T-helper 1 cell (primary cell): Measurements from ENCODE around the gene CACNA1C.

ENCODE experiments used
- DNase-seq, 5 donors: peaks; one replicate each; pipeline ENCODE4 v3.0.0-alpha.2; 2012 to 2020

The CACNA1C gene

DNA sequence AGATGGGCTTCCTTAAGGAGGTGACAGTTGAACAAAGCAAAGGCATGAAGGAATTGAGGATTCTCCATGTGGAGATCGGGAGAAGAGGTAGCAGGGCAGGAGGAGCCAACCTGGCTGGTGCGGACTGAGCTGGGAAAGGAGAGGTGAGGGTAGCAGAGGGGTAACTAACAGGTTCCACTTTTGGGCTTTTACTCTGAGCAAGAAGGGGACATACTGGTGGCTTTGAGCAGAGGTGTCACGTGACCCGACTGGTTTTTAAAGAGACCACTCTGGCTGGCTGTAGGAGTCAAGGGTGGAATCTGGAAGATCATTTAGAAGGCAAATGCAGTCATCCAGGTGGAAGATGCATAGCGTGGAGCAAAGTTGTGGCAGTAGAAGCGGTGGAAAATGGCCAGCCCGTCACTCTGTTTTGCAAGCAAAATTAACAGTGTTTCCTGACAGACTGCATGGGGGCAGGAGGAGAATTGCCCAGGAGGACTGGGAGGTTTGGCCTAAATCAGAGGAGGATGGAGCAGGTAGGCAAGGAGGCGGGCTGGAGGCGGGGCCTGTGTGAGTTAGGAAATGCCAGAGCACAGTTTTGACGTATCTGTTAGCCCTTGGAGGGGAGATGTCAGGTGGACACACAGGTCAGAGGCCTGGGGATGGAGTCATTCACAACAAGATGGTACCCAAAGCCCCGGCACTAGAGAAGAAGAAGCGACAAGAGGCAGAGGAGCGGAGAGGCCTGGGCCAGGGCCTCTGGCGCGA, 585.7 kb downstream of the CACNA1C start:
- no peak for DNase-seq

GRCh38 chr12:2639020-2639298, 586.2 kb downstream of the CACNA1C start:
- DNase-seq = no peak

- no peak for DNase-seq
These were observed 587.5 kb downstream of the CACNA1C start for GRCh38 chr12:2640281-2640680.

GRCh38 chr12:2640709-2641108, 587.9 kb downstream of the CACNA1C start:
- no peak for DNase-seq

GRCh38 chr12:2641207-2641606, 588.4 kb downstream of the CACNA1C start:
- no peak for DNase-seq

- no peak for DNase-seq
These were observed 589.0 kb downstream of the CACNA1C start for GRCh38 chr12:2641761-2642160.

DNA sequence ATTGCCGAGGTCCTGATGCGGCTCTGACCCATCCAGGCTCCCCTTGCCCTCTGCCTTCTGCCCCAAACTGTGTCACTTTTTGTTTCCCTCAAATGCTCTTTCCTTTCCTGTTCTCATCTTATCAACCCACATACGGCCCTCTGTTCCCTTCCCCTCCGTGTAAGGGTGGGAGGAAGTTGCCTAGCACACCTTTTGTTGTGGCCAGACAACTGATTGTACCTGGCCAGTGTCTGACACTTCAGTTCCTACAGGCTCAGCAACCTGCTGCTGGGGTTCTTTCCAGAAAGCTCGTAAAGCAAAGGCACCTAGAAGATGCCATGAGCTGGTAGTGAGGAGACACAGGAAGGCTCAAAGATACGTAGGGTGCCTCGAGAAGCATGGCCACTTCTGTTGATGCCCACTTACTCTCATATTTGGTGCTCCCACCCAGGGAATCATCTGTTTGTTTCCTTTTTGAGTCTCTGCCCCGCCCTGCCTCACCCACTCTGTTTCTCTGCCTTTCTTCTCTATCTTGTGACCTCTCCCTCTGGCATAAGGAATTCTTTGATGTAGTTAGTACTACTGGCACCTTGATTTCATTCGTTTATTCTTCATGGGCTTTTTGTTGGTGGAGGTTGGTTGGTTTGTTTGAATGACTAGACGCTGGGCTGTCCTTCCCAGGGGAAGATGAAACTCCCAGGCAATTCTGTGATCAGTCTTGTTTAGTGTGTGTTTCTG, 589.5 kb downstream of the CACNA1C start:
- no peak for DNase-seq

DNA sequence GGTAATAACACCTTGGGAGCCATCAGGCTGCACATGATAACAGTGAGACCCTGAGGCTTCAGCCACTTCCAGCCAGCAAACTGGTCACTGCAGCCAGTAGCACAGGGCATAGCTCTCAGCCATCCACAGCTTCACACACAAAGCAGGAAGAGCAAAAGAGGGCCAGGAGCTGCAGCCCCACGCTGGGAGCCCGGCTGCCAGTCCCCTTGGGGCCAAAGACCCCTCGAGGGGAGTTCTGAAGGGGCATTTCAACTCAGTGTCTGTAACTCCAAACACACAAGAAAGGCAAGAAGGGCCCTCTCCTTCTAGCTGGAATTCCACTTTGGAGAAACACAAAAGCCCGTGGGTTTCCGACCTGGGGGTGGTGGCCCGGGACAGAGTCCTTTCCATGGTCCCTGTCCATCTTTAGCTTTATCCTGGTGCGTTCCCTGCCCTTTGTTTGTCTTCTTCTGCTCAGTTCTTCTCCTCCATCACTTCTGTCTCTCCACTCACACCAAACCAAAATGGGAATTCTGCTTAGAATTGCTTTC, 590.2 kb downstream of the CACNA1C start:
- DNase-seq = no peak

GRCh38 chr12:2643576-2644135, 590.9 kb downstream of the CACNA1C start:
- no peak for DNase-seq

DNA sequence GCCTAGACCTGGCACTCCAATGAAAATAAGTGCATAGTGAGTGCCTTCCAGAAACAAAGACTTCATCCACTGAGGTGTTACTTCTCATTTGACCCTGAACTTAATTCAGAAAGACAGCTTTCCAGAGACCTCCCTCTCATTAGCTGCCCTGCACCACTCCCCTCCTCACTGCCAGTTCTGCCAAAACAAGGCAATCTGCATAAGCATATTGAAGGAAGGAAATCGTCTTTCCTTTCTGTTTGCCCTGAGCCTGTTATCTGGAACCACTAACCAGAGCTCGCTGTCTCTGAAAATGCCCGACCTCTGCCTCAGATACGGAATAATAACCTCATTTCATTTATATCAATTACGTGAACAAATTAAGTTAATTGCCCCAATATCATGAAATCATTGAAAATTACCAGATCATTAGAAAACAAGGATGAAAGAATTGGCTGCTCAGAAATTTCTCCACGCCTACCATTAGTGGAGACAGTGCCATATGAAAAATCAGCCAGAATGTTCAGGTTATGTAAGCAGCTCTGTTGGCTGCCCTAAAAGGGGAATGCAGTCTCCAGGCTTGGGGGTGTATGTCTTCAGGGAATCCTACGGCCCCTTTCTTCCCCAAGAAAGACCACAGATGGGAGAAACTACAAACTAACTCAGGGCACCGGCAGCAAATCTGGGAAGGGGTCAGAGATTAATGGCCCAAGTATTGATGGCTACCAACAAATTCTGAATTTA, 592.1 kb downstream of the CACNA1C start:
- no peak for DNase-seq

GRCh38 chr12:2645460-2645859, 592.7 kb downstream of the CACNA1C start:
- DNase-seq = no peak

- DNase-seq = no peak
These were observed 593.6 kb downstream of the CACNA1C start for GRCh38 chr12:2646341-2646740.

DNA sequence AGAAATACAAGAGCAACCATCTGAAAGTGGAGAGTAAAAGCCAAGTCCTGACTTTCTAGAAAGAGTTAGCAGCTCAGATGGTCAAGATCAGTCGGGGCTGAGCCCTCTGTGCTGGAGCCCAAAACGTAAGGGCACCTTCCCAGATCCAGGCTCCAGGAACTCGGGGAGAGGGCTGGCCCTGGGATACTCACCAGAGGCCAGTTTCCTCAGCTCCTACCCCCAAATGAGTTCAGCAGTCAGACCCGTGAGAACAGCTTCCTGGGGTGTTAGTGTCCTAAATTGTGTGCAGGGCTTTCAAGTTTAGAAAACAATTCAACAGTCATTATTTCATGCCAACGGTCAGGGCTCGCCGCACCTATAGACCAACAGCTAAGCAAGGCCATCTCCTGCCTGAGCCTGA, 594.4 kb downstream of the CACNA1C start:
- no peak for DNase-seq

DNA sequence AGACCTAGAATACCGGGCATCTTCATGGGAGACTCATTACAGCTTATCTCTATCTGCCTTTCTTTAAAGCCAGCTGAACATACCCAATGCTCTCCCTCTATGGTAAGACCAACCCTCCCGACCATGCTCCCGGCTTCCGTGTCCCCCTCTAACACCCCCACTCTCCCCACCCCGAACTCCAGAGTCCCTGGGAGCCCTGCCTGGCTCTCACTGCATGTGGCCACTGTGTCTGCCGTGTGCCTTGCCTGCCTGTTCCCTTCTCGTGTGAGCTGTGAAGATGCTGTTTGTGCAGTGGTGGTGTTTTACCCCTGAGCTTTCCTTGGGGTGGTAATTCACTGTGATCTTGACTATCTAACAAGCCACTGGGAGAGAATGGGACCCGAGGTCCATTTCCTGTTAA, 595.6 kb downstream of the CACNA1C start:
- DNase-seq = no peak

DNA sequence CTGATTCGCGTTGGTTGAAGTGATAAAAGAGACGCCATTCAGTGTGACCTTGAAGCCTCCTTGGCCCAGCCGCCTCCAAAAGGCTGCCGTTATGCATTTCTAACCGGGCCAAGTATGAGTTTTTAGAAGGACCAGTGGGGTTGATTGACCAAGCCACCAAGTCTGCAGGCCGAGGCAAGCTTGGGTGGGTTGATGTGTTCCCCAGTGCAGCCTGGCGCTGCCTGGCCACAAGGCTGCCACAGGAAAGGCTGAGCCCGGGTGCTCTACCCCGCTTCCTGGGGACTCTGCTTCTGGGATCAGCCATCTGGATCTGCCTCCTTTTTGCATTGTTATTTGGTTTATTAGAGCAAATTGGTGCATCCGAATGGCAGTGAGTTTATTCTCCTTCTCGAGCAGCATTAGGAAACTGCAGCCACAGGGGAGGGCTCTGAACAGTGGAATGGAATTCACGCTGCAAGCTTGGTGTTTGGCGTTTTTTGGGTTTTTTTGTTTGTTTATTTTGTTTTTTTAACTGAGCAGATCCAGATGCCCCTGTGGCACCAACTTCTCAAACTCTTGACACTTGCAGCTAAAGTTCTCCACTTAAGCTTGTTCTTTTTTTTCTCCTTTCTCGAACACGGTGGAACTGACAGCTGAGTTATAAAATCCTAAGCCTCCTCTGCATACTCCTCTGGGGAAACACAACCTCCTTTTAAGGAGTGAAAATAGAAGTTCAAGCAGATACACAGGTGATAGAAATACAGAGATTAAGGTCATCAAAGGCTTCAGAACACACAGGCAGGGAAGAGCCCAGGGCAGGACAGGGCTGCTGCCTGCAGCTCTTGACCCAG, 596.6 kb downstream of the CACNA1C start:
- no peak for DNase-seq

DNA sequence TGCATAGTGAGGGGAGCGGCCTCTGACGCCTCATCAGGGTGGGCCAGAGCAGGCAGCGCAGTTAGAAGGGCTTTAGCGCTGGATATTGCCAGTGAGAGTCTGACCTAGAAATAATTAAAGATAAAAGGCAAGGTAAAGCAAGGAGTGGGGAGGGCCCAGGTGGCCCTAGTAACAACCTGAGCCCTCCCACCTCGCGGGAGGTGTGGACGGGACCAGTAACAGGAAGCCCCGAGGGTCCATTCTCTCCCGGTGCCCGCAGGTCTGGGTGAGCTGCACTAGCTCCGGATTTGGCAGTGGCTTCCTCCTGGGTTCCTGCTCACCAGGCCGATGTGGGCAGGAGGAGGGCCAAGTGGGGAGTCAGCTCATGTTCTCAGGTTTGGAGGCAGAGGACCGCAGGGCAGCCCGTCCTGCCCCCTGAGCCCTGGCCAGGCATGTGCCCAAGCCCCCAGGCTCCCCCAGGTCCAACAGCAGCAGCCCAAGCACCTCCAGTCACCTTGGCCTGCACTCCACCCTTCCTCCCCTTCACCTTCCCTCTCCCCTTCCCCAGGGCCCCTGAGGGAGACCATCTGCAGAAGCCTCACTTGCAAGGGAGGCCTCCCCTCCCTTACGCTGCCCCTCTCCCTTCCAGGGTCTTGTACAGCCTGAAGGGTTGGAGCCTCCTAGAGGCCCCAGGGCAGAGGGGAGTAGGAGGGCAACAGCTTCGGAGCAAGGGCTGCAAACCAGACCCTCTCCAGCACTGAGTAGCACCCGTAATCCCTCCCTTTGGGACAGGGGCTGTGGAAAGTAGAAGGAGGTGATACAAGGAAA, 597.7 kb downstream of the CACNA1C start:
- DNase-seq = no peak

- no peak for DNase-seq
These were observed 598.5 kb downstream of the CACNA1C start for GRCh38 chr12:2651068-2651965.

GRCh38 chr12:2652011-2652400, 599.2 kb downstream of the CACNA1C start:
- DNase-seq = no peak

- no peak for DNase-seq
These were observed 599.8 kb downstream of the CACNA1C start for GRCh38 chr12:2652401-2653081.

- no peak for DNase-seq
These were observed 600.7 kb downstream of the CACNA1C start for GRCh38 chr12:2653461-2653965.
